GM18858 (cell line): ENCODE results near the gene CPNE4.

ENCODE experiments used
- ATAC-seq: cut with Tn5 transposase; IDR thresholded peaks from one replicate; pipeline ENCODE4 v1.9.1; 2021; ENCODE audit not compliant: unreplicated experiment

CPNE4 gene

DNA sequence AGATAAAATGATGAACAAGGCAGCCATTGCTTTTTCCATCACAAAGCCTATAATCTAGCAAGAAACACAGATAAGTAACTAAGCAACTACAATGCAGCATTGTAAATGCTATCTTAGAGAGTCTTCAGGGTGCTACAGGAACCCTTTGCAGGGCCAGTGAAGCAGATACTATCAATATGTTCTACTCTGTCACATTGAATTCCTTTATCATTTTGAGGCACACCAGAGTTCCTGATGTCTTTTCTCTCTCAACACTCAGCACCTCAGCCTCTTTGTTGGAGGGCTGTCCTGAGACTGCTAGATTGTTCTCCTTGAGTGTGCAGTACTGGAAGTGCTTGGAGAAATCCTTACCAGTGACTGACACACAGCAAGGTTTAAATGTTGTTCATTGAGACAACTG is 424.6 kb downstream of the CPNE4 start:
- ATAC-seq: no peak

DNA sequence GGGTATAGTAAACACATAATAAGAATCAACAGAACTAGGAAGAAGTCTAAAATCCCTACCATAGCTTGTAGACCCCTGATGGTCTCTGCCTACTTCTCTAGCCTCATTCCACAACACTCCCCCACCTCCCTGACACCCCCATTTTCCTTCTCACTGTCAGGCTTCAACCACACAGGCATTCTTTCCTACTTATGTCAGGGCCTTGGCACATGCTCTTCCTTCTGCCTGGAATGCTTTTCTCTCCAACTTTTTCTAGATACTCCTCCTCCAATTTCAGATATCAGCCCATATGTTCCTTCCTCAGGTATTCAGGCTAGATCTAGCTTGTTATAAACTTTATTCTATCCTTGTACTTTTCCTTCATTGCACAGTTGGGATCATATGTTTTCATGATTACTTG is 426.1 kb downstream of the CPNE4 start:
- ATAC-seq: no peak

GRCh38 chr3:131608296-131608695 is 426.5 kb downstream of the CPNE4 start:
- ATAC-seq: peak; percentile 73

GRCh38 chr3:131605916-131606315 is 428.9 kb downstream of the CPNE4 start:
- no peak for ATAC-seq

- ATAC-seq: no peak
Observed at GRCh38 chr3:131602011-131602779, 432.6 kb downstream of the CPNE4 start.

- no peak for ATAC-seq
Observed at GRCh38 chr3:131597816-131598215, 437.0 kb downstream of the CPNE4 start.

DNA sequence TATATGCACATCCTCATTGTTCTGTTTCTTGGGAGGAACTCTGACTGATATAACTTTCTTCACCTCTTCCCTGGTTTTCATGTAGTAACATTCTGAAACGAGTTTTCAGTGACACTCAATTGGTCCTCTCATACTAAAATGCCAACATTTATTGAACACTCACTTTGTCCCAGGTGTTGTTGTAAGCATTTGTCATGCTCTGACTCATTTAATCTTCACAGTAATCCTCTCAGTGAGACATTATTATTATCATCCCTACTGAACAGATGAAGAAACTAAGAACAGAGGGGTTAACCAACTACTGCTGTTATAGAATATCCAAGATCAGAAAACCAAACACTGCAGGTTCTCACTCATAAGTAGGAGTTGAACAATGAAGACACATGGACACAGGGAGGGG is 437.9 kb downstream of the CPNE4 start:
- ATAC-seq: no peak

DNA sequence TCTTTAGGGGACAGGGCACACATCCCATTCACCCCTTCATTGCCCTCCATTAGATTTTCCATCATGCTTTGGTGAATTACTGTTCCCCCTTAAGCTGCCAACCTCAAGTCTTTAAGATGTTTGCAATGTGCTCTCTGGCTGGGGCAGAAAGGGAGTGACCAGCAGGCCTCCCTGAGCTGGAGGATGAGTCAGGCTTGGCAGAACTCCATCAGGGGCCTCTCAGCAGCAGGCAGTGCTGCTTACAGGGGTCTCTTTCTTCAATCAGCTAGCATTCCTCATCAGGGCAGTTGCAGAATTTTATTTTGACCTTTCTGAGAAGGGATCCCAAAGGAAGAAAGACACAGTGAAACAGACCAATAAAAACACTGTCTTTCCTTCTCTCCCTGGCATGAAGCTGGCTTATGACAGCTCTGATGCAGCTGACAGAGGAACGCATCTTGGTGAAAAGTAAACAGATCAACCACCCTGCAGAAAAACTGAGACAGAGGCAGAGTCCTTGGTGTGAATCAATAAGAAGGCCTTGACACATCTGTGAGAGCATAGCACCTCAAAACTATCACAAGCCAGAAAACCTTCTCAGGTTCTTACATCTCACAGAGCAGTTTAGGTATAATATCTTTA is 443.3 kb downstream of the CPNE4 start:
- no peak for ATAC-seq

GRCh38 chr3:131586277-131586676 is 448.5 kb downstream of the CPNE4 start:
- ATAC-seq: no peak

GRCh38 chr3:131582438-131582837 is 452.4 kb downstream of the CPNE4 start:
- ATAC-seq: no peak

GRCh38 chr3:131568460-131568859 is 466.4 kb downstream of the CPNE4 start:
- no peak for ATAC-seq

GRCh38 chr3:131564812-131565211 is 470.0 kb downstream of the CPNE4 start:
- ATAC-seq: no peak

GRCh38 chr3:131561511-131561910 is 473.3 kb downstream of the CPNE4 start:
- no peak for ATAC-seq

- no peak for ATAC-seq
Observed at GRCh38 chr3:131560795-131561194, 474.0 kb downstream of the CPNE4 start.

GRCh38 chr3:131555456-131555855 is 479.4 kb downstream of the CPNE4 start:
- no peak for ATAC-seq

DNA sequence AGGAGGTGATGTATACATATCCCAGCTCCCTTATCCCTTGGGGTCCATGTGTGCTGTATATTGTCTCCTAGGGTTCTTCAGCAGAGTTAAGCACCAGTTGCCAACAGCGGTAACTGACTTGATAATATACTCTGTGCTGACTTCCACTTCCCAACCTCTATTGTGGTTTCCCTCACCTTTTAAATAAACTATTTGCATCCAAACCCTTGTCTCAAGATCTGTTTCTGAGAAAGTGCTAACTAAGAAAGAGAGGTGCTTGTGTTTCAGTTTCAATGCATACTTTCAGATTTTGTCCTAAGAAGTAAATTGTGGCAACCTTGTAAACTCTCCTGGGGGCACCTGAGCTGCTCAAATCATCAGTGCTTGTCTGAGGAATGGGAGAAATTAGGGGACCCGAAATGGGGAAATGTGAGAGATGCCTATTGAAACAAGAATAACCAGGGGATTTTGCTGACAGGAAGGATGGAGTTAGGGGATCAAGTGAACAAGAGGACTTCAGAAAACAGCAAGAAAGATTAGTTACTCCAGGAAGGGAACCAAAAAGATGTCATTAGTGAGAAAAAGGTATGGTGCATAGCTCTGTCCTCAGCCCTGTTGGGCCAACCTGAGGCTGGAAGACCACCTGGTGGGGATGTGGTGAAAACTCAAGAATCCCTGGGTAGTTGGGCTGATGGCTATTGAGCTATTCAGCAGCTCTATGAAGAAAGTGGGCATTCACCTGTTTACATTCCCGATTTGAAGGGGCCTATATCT is 481.1 kb downstream of the CPNE4 start:
- peak; percentile 97 for ATAC-seq

GRCh38 chr3:131551761-131552160 is 483.1 kb downstream of the CPNE4 start:
- no peak for ATAC-seq

- no peak for ATAC-seq
Observed at GRCh38 chr3:131550562-131551465, 484.0 kb downstream of the CPNE4 start.

- ATAC-seq: no peak
Observed at GRCh38 chr3:131549340-131549739, 485.5 kb downstream of the CPNE4 start.

GRCh38 chr3:131547585-131547984 is 487.2 kb downstream of the CPNE4 start:
- ATAC-seq: no peak

- no peak for ATAC-seq
Observed at GRCh38 chr3:131546441-131546840, 488.4 kb downstream of the CPNE4 start.
